Stimulated activated naive CD8-positive, alpha-beta T cell treated with anti-CD3 and anti-CD28 coated beads, Interleukin-15, Interleukin-2, amounts not matched to agents 100 ng/mL and 50 ng/mL, for 24 hours (primary cell): ENCODE results near the gene CLDN7.

Experiments used
- H3K27ac Mint-ChIP-seq: one replicate; pipeline ENCODE4 v1.8.0; 2021; ENCODE audit warnings: mild to moderate bottlenecking, mixed read lengths
- H3K27me3 Mint-ChIP-seq: one replicate; pipeline ENCODE4 v1.8.0; 2021; ENCODE audit warnings: mixed read lengths
- H3K36me3 Mint-ChIP-seq: one replicate; pipeline ENCODE4 v1.8.0; 2021; ENCODE audit warnings: low read depth, mixed read lengths
- H3K4me1 Mint-ChIP-seq: one replicate; pipeline ENCODE4 v1.8.0; 2021; ENCODE audit warnings: low read depth, mixed read lengths
- H3K4me3 Mint-ChIP-seq: one replicate; pipeline ENCODE4 v1.8.0; 2021; ENCODE audit warnings: mild to moderate bottlenecking, mixed read lengths
- H3K9me3 Mint-ChIP-seq: one replicate; pipeline ENCODE4 v1.8.0; 2021; ENCODE audit warnings: mixed read lengths

Gene CLDN7

GRCh38 chr17:7293159-7293558 lies 30.9 kb upstream of the CLDN7 start:
- Mint-ChIP-seq H3K4me3 (no peak overlapping the region), H3K27me3 (peaks cover 31% of the 10 kb centered on the region), H3K27ac (no peak overlapping the region), H3K36me3 (no peaks in the 10 kb centered on the region), H3K9me3 (no peaks in the 10 kb centered on the region), H3K4me1 (peaks cover 25% of the 10 kb centered on the region)

- H3K4me1 Mint-ChIP-seq = peaks cover 25% of the 10 kb centered on the region
- H3K36me3 Mint-ChIP-seq = no peaks in the 10 kb centered on the region
- H3K27ac Mint-ChIP-seq = no peak overlapping the region
- H3K27me3 Mint-ChIP-seq = peaks cover 35% of the 10 kb centered on the region
- H3K4me3 Mint-ChIP-seq = no peak overlapping the region
- H3K9me3 Mint-ChIP-seq = no peaks in the 10 kb centered on the region
Observed at GRCh38 chr17:7292729-7293128, 30.5 kb upstream of the CLDN7 start.

GRCh38 chr17:7292194-7292593 lies 29.9 kb upstream of the CLDN7 start:
- H3K9me3 Mint-ChIP-seq = no peaks in the 10 kb centered on the region
- no peak overlapping the region for H3K27ac Mint-ChIP-seq
- H3K4me1 Mint-ChIP-seq = peaks cover 25% of the 10 kb centered on the region
- no peak overlapping the region for H3K4me3 Mint-ChIP-seq
- H3K36me3 Mint-ChIP-seq = no peaks in the 10 kb centered on the region
- peaks cover 35% of the 10 kb centered on the region for H3K27me3 Mint-ChIP-seq

- H3K9me3 Mint-ChIP-seq = no peaks in the 10 kb centered on the region
- no peaks in the 10 kb centered on the region for H3K36me3 Mint-ChIP-seq
- H3K4me1 Mint-ChIP-seq = peaks cover 14% of the 10 kb centered on the region
- H3K27ac Mint-ChIP-seq = no peak overlapping the region
- H3K4me3 Mint-ChIP-seq = no peak overlapping the region
- H3K27me3 Mint-ChIP-seq = peaks cover 30% of the 10 kb centered on the region
Observed at GRCh38 chr17:7290685-7291084, 28.4 kb upstream of the CLDN7 start.

- peaks cover 26% of the 10 kb centered on the region for H3K27me3 Mint-ChIP-seq
- H3K27ac Mint-ChIP-seq = no peak overlapping the region
- H3K4me1 Mint-ChIP-seq = peaks cover 10% of the 10 kb centered on the region
Observed at GRCh38 chr17:7290166-7290565, 27.9 kb upstream of the CLDN7 start.

GRCh38 chr17:7289256-7290032 lies 27.2 kb upstream of the CLDN7 start:
- H3K36me3 Mint-ChIP-seq = no peaks in the 10 kb centered on the region
- no peak overlapping the region for H3K27ac Mint-ChIP-seq
- H3K27me3 Mint-ChIP-seq = peaks cover 22% of the 10 kb centered on the region
- H3K9me3 Mint-ChIP-seq = no peaks in the 10 kb centered on the region
- no peak overlapping the region for H3K4me3 Mint-ChIP-seq
- peaks cover 6% of the 10 kb centered on the region for H3K4me1 Mint-ChIP-seq

More at GRCh38 chr17:7290166-7290565, 27.9 kb upstream of the CLDN7 start:
- H3K36me3 Mint-ChIP-seq = no peaks in the 10 kb centered on the region
- H3K4me3 Mint-ChIP-seq = no peak overlapping the region
- no peaks in the 10 kb centered on the region for H3K9me3 Mint-ChIP-seq

GRCh38 chr17:7285679-7286078 lies 23.4 kb upstream of the CLDN7 start:
- Mint-ChIP-seq H3K36me3 (no peaks in the 10 kb centered on the region), H3K27me3 (peaks cover 27% of the 10 kb centered on the region), H3K27ac (no peak overlapping the region), H3K4me1 (peaks cover 18% of the 10 kb centered on the region), H3K4me3 (no peak overlapping the region), H3K9me3 (no peaks in the 10 kb centered on the region)

- H3K4me3 Mint-ChIP-seq = no peak overlapping the region
- peaks cover 23% of the 10 kb centered on the region for H3K4me1 Mint-ChIP-seq
- no peak overlapping the region for H3K27ac Mint-ChIP-seq
- peaks cover 27% of the 10 kb centered on the region for H3K27me3 Mint-ChIP-seq
- H3K36me3 Mint-ChIP-seq = no peaks in the 10 kb centered on the region
- H3K9me3 Mint-ChIP-seq = no peaks in the 10 kb centered on the region
Observed at GRCh38 chr17:7284911-7285310, 22.6 kb upstream of the CLDN7 start.

- H3K27me3 Mint-ChIP-seq = peaks cover 27% of the 10 kb centered on the region
- no peaks in the 10 kb centered on the region for H3K9me3 Mint-ChIP-seq
- no peak overlapping the region for H3K27ac Mint-ChIP-seq
- no peak overlapping the region for H3K4me3 Mint-ChIP-seq
- no peaks in the 10 kb centered on the region for H3K36me3 Mint-ChIP-seq
- H3K4me1 Mint-ChIP-seq = peaks cover 23% of the 10 kb centered on the region
Observed at GRCh38 chr17:7283471-7284216, 21.4 kb upstream of the CLDN7 start.

GRCh38 chr17:7282752-7283321 lies 20.6 kb upstream of the CLDN7 start:
- Mint-ChIP-seq H3K27ac (no peak overlapping the region), H3K9me3 (no peaks in the 10 kb centered on the region), H3K4me3 (no peak overlapping the region), H3K27me3 (peaks cover 24% of the 10 kb centered on the region), H3K4me1 (peaks cover 23% of the 10 kb centered on the region), H3K36me3 (no peaks in the 10 kb centered on the region)

- H3K36me3 Mint-ChIP-seq = no peaks in the 10 kb centered on the region
- H3K27me3 Mint-ChIP-seq = peaks cover 23% of the 10 kb centered on the region
- no peaks in the 10 kb centered on the region for H3K9me3 Mint-ChIP-seq
- H3K4me1 Mint-ChIP-seq = peaks cover 23% of the 10 kb centered on the region
- no peak overlapping the region for H3K27ac Mint-ChIP-seq
- peak overlapping the region; percentile 77 for H3K4me3 Mint-ChIP-seq
Observed at GRCh38 chr17:7281953-7282751, 19.9 kb upstream of the CLDN7 start.

- peaks cover 23% of the 10 kb centered on the region for H3K4me1 Mint-ChIP-seq
- peak within 1 kb of the TSS; percentile 77 for H3K4me3 Mint-ChIP-seq
- H3K36me3 Mint-ChIP-seq = no peaks in the 10 kb centered on the region
- peak within 1 kb of the TSS; percentile 85 for H3K27ac Mint-ChIP-seq
- no peaks in the 10 kb centered on the region for H3K9me3 Mint-ChIP-seq
- peaks cover 22% of the 10 kb centered on the region for H3K27me3 Mint-ChIP-seq
Observed at GRCh38 chr17:7281074-7281952, 19.0 kb upstream of the CLDN7 start, which contains the start of gene SLC2A4. TSS of gene SLC2A4 (plus strand) at chr17:7281718. CDS start at chr17:7281935, 217 bp downstream.

GRCh38 chr17:7280519-7281073 lies 18.3 kb upstream of the CLDN7 start:
- H3K36me3 Mint-ChIP-seq = no peaks in the 10 kb centered on the region
- H3K27me3 Mint-ChIP-seq = peaks cover 16% of the 10 kb centered on the region
- H3K4me1 Mint-ChIP-seq = peaks cover 23% of the 10 kb centered on the region
- no peaks in the 10 kb centered on the region for H3K9me3 Mint-ChIP-seq
- peak overlapping the region; percentile 85 for H3K27ac Mint-ChIP-seq
- H3K4me3 Mint-ChIP-seq = peak overlapping the region; percentile 77
